GM12873 (cell line): ENCODE results near the gene NEDD4.

Experiments used
- TF ChIP-seq, protein P1 (sequence below): IDR thresholded peaks from 2 replicates; pipeline ENCODE4 v1.5.1; 2012; ENCODE audit warnings: low read depth, mild to moderate bottlenecking, moderate library complexity, low read length, control low read depth; ENCODE audit not compliant: insufficient read depth; ENCODE audit errors: missing control alignments

NEDD4 gene

DNA sequence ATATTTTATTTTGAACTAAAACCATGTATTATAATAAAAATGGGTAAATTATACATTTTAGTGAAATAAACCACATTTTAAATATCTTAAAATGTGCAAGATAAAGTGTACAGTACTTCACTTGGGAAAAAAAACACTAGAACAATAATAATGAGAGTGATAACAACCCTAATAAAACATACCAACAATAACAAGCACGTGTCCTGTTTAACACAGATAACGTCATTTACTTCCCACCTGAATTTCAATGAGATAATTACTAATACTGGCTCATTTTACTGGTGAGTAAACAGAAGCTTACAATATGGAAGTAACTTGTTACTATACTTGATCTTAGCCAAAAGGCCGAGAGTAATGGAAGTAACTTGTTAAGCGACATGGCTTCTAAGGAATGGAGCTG, 140.3 kb downstream of the NEDD4 start:
- TF ChIP-seq, protein P1, sequence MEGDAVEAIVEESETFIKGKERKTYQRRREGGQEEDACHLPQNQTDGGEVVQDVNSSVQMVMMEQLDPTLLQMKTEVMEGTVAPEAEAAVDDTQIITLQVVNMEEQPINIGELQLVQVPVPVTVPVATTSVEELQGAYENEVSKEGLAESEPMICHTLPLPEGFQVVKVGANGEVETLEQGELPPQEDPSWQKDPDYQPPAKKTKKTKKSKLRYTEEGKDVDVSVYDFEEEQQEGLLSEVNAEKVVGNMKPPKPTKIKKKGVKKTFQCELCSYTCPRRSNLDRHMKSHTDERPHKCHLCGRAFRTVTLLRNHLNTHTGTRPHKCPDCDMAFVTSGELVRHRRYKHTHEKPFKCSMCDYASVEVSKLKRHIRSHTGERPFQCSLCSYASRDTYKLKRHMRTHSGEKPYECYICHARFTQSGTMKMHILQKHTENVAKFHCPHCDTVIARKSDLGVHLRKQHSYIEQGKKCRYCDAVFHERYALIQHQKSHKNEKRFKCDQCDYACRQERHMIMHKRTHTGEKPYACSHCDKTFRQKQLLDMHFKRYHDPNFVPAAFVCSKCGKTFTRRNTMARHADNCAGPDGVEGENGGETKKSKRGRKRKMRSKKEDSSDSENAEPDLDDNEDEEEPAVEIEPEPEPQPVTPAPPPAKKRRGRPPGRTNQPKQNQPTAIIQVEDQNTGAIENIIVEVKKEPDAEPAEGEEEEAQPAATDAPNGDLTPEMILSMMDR, result no peak

DNA sequence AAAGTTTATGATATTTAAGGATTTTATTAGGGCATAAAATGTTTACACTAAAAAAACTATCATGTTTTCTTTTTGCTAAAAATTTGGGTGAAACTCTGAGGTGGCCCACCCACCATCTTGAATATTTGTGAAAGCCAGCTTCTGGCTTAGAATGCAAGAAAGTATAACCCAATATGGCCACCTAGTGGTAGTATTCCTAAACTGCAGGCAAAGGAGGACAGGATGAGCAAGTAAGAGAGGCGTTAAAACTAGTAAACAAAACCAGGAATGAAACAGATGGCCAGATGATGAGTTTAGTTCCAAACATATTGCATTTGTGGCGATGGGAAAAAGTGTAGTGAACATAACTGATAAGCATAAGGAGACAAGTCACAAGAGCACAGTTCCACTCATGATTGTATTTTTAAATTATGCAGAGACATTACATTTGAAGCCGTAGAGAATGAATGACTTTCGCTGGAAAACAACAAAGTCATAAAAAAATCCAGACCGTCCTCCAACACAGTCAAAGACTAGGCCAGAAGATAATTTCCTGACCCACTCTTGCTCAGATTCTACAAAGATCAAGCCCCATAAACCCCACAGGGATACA, 147.2 kb downstream of the NEDD4 start:
- TF ChIP-seq, protein P1, result peak; percentile 85

DNA sequence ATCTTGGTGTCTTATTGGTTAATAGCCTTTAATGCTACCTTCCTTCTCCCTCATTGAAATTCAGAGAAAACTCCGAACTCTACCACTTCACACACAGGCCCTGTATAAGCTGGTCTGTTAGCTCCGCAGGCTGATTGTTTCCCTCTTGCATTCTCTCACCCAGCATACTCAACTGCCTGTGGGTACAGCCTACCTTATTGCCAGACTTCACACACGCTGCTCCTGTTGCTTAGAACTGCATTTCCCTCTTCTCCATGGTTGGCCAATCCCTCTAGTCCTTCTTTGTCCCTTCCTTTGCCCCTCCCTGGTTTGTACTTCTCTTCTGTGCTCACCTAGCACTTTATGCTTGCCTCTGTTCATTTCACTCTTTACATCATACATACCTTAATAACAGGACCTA, 157.5 kb downstream of the NEDD4 start:
- TF ChIP-seq, protein P1, result no peak

DNA sequence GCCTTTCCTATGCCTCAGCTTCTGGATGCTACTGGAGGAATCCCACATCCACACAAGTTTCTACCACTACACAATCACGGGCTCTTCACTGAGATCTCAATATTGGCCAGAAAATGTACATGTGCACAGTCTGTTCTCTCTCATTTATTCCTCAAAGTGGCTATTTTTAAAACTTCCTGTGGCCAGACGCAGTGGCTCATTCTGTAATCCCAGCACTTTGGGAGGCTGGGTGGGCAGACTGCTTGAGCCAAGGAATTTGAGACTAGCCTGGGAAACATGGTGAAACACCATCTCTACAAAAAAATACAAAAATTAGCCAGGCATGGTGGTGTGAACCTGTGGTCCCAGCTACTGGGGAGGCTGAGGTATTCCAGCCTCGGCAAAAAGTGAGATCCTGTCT, 159.1 kb downstream of the NEDD4 start:
- TF ChIP-seq, protein P1, result no peak

DNA sequence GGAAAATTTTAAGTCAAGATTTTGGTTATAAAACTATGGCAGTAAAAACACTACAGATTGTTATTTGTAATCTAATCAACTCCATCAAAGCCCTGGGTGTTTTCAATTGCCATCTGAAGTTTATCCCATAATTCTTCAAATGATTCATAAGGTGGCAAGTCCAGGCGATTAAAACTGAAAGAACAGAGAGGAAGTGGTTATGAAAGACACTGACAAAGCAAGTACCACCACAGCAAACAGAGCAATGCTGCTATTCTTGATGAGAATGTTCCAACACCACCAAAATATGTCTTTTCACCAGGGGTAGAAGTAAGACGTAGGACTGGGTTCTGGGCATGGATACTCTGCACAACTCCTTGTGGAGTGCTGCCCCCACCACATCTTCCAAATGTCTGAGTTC, 163.6 kb downstream of the NEDD4 start:
- TF ChIP-seq, protein P1, result no peak

DNA sequence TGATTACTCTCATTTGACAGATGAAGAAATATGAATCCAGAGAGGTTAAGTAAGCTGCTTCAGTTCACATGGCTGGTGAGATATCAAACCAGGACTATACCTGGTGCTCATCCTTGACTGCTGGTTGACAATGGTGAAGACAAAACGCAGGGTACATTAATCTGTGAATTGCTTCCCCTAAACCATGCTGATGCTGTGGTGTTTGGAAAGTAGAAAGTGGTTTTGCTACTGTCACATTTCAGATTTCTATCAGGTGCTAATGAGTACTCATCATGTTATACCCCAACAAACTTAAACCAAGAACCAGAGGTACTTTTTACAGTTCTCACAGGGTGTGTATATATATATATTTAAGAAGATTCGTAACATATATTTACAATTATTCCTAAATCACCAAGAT, 165.5 kb downstream of the NEDD4 start:
- TF ChIP-seq, protein P1, result no peak

DNA sequence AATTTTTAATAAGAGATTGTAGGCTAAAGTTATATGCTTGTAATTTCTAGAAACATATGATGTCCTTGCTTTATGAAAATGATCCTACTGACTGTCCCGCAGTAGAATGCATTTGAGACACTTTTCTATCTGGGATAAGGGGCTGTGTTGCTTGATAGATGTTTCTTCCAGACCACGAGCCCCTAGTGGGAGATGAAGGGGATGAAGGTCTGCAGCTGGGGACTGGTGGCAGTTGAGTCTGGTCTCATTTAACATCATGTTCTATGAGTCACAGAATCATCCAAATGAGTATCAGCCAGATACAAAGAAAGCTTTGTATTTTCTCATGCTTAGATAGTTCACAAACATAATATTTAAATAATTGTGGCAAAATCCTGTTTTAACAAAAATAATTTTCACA, 166.2 kb downstream of the NEDD4 start:
- TF ChIP-seq, protein P1, result no peak
